GM12872 (cell line): ENCODE results near the gene CARS1.
A peak's percentile ranks its signal among the peaks of the same experiment; 100 is the strongest.

Experiments
- TF ChIP-seq, protein P1 (sequence below): IDR thresholded peaks from 3 replicates; pipeline ENCODE4 v1.5.1; 2011; ENCODE audit warnings: low read depth, mild to moderate bottlenecking, low read length, moderate library complexity; ENCODE audit not compliant: insufficient read depth

CARS1 gene

DNA sequence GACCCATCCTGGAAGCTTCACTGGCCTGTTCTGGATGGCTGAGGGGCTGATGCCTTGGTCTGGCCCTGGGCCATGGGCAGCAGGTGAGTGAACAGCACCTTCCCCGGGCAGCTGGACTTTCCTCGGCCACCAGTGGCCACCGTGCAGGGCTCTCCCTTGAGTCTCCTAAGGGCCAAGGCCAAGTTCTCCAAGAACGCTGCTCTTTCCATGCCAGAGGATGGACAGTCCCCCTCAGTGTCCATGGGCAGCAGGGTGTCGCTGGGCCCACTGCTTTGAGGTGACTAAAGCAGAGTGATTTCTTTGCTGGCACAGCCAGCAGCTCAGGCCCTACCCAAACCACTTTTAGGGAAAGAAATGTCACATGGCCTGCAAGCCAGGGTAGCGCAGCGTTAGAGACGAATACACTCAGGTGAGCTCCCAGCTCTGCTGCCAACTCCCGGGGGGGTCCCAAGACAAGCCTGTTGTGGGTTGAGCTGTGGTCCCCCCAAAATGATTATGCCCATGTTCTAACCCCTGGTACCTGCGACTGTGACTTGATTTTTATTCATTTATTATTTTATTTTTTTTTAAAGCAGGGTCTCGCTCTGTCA, 3.3 kb upstream of the CARS1 start:
- TF ChIP-seq, protein P1, sequence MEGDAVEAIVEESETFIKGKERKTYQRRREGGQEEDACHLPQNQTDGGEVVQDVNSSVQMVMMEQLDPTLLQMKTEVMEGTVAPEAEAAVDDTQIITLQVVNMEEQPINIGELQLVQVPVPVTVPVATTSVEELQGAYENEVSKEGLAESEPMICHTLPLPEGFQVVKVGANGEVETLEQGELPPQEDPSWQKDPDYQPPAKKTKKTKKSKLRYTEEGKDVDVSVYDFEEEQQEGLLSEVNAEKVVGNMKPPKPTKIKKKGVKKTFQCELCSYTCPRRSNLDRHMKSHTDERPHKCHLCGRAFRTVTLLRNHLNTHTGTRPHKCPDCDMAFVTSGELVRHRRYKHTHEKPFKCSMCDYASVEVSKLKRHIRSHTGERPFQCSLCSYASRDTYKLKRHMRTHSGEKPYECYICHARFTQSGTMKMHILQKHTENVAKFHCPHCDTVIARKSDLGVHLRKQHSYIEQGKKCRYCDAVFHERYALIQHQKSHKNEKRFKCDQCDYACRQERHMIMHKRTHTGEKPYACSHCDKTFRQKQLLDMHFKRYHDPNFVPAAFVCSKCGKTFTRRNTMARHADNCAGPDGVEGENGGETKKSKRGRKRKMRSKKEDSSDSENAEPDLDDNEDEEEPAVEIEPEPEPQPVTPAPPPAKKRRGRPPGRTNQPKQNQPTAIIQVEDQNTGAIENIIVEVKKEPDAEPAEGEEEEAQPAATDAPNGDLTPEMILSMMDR = no peak

- TF ChIP-seq, protein P1 = no peak
These were observed 1.8 kb upstream of the CARS1 start for GRCh38 chr11:3058753-3059664.

DNA sequence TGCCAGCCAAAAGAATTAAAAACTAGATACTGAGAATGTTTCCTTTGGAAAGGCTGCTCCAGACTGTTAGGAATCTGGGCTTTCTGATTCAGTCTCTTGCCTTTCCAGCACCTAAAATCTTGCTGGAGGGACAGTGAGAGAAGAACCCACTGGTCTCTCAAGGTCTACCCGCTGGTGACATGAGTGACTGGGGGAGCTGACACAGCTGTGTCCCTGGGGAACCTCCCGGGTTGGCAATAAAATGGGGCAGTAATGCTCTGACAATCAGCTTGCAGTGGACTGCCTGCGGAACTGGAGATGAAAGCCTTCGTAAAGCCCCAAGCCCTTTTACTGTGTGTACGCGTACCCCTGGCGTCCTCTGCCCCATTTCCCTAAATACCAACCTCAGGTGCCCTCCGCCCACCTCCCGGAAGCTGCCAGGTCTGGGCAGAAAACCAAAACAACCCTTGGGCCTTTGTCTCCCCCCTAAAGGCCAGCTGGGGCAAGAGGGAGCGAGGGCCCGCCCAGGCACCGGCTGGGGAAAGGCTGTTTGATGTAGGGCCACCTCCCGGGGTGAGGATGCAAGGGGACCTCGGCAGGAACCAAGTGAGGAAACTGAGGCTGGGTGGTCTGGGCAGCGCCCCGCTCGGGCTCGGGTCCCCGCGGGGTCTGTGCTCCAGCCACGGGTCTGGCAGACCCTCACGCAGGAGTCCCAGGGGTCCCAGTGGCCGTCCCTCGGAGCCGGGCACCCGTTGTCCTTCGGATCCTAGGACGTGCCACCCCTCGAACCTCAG, 741 bp downstream of the CARS1 start:
- TF ChIP-seq, protein P1 = no peak

DNA sequence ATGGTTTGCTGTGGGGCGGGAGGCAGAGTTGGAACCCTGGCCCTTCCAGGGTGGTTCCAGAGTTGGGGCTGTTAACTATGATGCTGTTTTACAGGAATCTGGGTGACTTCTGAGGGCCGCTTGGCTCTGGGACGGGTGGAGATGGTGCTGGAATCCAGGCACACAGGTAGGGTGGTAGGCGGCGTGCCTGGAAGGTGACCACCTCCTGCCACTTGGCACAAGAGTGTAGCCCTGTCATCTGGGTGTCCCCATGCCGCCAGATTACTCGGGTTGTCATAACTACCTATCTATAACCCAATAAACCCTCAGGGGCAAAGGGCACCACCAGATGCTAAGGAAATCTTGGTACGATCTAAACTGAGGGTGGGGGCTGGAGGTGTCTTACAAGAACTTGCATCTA, 1.3 kb downstream of the CARS1 start:
- TF ChIP-seq, protein P1 = no peak

- TF ChIP-seq, protein P1 = no peak
These were observed 4.7 kb downstream of the CARS1 start for GRCh38 chr11:3052567-3052966.

DNA sequence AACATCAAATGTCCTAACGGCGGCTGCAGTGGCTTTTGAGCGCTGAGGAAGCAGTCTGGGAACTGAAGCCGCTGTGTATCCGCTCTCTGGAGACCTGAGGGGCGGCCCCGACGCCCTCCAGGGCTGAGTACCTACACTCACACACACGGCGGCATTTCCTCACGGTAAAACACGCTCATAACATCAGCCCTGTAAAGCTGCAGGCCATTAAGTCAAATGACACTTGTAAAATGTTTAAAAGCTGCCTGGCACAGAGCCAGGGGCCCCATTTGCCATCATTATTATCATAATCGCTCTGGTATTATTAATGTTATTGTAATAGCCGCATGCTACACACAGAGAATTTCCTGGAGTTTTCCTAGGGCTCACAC, 5.1 kb downstream of the CARS1 start:
- TF ChIP-seq, protein P1 = no peak

DNA sequence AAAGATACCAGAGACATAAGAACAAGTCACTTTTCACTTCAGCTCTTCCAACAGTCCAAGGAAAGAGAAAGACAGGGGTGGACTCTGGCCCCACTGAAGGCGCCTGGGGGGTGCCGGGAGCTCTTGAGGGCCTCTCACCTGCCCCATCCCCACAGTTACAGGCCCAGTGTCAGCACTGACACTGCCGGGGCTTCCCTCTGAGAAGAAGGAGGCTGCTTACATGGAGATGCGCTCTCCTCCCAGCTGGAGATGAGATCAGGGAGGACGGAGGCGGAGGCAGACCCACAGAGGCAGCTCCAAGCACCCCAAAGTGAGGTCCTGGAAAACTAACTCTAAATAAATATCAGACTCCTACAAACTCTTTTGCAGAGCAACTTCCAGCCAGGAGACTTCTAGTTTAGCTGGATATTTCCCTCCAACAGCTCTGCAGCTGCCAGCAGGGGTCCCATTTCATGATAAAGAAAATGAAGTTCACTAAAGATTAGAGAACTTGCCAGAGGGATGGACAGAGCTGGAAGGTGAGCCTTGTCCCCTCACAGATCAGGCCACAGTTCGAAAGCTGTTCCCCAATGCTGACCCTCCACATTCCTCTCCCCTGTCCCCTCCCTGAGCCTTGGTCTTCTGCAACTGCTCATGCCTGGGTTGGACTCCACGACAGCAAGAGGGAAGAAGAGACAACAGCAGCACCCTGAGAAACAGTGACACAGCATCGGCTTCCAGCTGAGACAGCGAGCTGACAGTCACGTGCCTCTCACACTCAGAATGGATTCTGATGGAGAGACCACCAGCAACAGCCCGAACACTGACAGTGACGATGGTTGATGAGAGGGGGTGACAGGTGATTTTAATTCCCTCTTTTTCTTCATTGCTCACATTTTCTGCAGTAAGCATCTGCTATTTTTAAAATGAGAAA, 5.8 kb downstream of the CARS1 start:
- TF ChIP-seq, protein P1 = peak; percentile 22; the same call in 1 of the 3 replicates
